Thoracic aorta endothelial cell (primary cell): ENCODE data around the gene UBE4B. TPM values are rescaled to one million over a fixed set of nuclear protein-coding genes. Genes with fewer than 3 reads are reported as not detected.

ENCODE experiments used
- small RNA-seq: library from RNA; depleted of rRNA; stranded (forward); fragments of <200 nt; gene quantifications from one replicate; pipeline ENCODE3, GENCODE V24; 2012
- total RNA-seq: library from RNA; depleted of rRNA; stranded (reverse); fragments of >200 nt; gene quantifications from 2 replicates; pipeline ENCODE4 v1.2.3, GENCODE V29; 2012

Gene UBE4B
- 56.4 and 57.9 TPM in 2 replicates for total RNA-seq

DNA sequence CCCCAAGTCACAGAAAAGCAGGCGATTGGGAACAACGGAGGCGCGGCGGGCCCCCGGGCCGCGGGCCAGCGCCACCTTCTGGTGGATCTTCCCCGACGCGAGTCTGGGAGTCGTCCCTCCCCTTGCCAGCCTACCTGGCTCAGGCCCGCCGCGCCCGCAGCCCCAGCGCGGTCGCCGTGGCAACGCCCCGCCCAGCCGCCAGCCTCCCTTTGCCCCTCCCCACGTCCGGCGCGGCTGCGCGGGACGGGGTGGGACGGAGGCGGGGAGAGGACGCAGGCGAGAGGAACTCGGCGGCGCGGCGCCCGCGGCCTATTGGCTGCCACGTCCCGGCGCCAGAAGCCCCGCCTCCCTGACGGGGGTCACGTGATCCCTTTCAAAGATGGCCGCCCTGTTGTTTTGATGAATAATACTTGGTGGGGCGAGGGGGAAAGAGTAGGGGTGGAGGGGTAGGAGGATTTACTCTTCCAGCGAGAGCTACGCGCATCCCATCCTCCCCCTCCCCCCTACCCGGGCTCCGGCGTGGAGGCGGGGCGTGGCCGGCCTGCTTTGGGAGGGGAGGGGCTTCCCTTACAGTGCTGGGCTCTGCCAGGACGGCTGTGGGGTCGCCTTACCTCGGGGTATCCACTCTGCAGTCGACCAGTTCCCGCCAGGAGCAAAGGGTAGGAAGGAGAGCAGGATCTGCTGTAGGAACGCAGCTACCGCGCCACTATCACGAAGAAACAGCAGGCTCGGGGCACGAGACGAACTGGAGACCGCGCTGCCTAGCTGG is at the start of gene UBE4B:
Gene UBE4B (plus strand): TSS at position 369 of the 769 bp plus-strand sequence. CDS start 713 bp downstream, outside the sequence.

DNA sequence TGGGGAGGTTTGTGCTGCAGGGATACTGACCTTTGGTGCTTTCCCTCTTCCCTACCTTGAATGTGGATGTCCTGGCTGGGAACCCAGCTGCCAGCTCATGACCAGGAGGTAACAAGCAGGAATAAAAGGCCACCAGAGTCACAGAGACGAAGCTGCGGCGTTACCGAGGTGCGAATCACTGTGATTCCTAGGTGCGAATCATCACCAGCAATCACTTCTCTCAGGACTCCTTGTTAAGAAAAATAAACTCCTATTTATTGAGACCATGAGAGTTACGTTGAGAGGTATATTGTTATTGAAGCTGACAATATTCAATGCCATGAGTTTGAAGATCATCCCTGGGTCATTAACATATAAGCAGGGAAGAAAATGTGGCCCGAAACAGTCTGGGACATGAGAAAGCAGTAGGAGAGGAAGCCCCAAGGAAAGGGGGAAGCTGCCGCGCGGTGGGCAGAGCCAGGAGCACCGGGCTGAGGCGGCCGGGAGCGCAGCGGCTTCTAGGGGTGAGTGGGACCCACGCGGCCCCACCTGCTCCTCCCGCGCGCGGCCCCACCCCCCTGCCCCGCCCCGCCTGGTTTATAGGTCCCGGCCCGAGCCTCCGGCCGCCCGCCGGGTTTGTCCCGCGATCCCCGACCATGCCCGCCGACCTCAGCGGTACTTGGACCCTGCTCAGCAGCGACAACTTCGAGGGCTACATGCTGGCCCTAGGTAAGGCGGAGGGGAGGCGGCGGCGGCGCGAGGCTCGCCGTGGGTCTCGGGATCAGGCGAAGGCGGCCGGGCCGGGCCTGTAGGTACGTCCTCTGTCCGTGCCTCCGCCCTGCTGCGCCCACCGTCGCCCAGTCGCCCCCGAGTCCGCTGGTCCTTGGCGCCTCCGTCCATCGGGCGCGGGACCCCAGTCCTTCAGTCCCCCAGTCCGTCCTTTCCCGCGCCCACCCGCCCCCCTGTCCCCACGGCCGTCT is 35.9 kb upstream of the UBE4B start, which contains the start of gene RBP7:
Gene RBP7 (plus strand): TSS at position 605 of the 959 bp plus-strand sequence. CDS start 31 bp downstream, at position 636.

DNA sequence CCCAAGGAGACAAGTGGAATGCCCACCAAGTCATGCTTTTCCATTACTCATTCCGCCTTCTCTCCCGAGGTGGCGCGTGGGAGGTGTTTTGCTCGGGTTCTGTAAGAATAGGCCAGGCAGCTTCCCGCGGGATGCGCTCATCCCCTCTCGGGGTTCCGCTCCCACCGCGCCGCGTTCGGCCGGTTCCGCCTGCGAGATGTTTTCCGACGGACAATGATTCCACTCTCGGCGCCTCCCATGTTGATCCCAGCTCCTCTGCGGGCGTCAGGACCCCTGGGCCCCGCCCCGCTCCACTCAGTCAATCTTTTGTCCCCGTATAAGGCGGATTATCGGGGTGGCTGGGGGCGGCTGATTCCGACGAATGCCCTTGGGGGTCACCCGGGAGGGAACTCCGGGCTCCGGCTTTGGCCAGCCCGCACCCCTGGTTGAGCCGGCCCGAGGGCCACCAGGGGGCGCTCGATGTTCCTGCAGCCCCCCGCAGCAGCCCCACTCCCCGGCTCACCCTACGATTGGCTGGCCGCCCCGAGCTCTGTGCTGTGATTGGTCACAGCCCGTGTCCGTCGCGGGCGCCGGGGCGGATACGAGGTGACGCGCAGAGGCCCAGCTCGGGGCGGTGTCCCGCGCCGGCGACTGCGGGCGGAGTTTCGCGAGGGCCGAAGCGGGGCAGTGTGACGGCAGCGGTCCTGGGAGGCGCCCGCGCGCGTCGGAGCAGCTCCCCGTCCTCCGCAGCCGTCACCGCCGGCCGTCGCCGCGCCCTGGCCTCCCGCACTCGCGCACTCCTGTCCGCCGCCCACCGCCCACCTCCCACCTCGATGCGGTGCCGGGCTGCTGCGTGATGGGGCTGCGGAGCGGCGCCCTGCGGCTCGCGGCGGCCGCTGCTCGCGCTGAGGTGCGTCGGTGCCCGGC is 177.4 kb downstream of the UBE4B start, which contains the start of gene KIF1B:
Gene KIF1B (plus strand): TSS at position 666 of the 906 bp plus-strand sequence. CDS start 21,759 bp downstream, outside the sequence.

Small RNA genes lying within 50 kb of the gene (small RNA-seq; reads per million reads assigned to genes)
- not detected for gene MIR1273D
- not detected for gene RNU6-828P

Other genes starting within 250 kb of the UBE4B start
- 76.5 and 82.9 TPM in 2 replicates for gene CLSTN1, start 209.0 kb upstream of the UBE4B start, total RNA-seq
- gene CTNNBIP1, start 122.7 kb upstream of the UBE4B start, total RNA-seq, result 24.3 and 24.7 TPM in 2 replicates
- gene LZIC, start 89.6 kb upstream of the UBE4B start, total RNA-seq, result 42.9 and 47.2 TPM in 2 replicates
- 9.2 and 10.3 TPM in 2 replicates for gene NMNAT1, start 89.5 kb upstream of the UBE4B start, total RNA-seq
- 0.29 TPM in 1 of 2 replicates, not detected in the other for gene RBP7, start 35.7 kb upstream of the UBE4B start, total RNA-seq
- gene KIF1B, start 177.6 kb downstream of the UBE4B start, total RNA-seq, result 58.6 and 60.8 TPM in 2 replicates